SU-DHL-6 (cell line): ENCODE measurements around the gene CYP11A1.

ENCODE experiments used
- H2AFZ ChIP-seq: fragments of 200-600 bp; sonication (generic); 2 replicates; pipeline ENCODE4 v1.6.1; 2014; ENCODE audit warnings: low read depth, mild to moderate bottlenecking, moderate library complexity, mixed read lengths, antibody characterized with exemption, low read length; ENCODE audit not compliant: severe bottlenecking
- H3F3A ChIP-seq: fragments of 200-600 bp; shearing (Covaris generic); 2 replicates; pipeline ENCODE4 v1.6.0; 2016; ENCODE audit warnings: antibody characterized with exemption, mild to moderate bottlenecking; ENCODE audit not compliant: insufficient read depth
- H3K27ac ChIP-seq: fragments of 200-600 bp; sonication (generic); 2 replicates; pipeline ENCODE4 v1.5.1; 2016; ENCODE audit warnings: low read depth, mild to moderate bottlenecking, low read length, moderate library complexity, mixed read lengths
- H3K27me3 ChIP-seq: fragments of 200-600 bp; sonication (generic), shearing (Covaris generic); 2 replicates; pipeline ENCODE4 v1.6.0; 2014; ENCODE audit warnings: mild to moderate bottlenecking, low read length
- H3K36me3 ChIP-seq: fragments of 200-600 bp; sonication (generic); 2 replicates; pipeline ENCODE4 v1.6.1; 2014; ENCODE audit warnings: mild to moderate bottlenecking, low read length, mixed read lengths
- H3K4me2 ChIP-seq: fragments of 300-600, 200-600 bp; shearing (Covaris generic), sonication (generic); 2 replicates; pipeline ENCODE4 v1.6.0; 2014; ENCODE audit warnings: low read length, low read depth, mild to moderate bottlenecking; ENCODE audit not compliant: poor library complexity, severe bottlenecking
- H3K4me3 ChIP-seq: fragments of 200-600 bp; sonication (generic); 2 replicates; pipeline ENCODE4 v1.5.1; 2014; ENCODE audit warnings: antibody characterized with exemption, low read length, mild to moderate bottlenecking, mixed read lengths; ENCODE audit not compliant: insufficient read depth, poor library complexity, severe bottlenecking
- H3K79me2 ChIP-seq: fragments of 200-600 bp; sonication (generic); 2 replicates; pipeline ENCODE4 v1.6.1; 2014; ENCODE audit warnings: mild to moderate bottlenecking, low read length, moderate library complexity; ENCODE audit not compliant: insufficient read depth
- H3K9ac ChIP-seq: fragments of 200-600 bp; sonication (generic); 2 replicates; pipeline ENCODE4 v1.7.0; 2014; ENCODE audit warnings: mild to moderate bottlenecking, low read length
- H3K9me2 ChIP-seq: fragments of 200-600 bp; sonication (generic); replicated peaks from 2 replicates; pipeline ENCODE4 v1.6.1; 2014; ENCODE audit warnings: low read length; ENCODE audit not compliant: insufficient read depth
- H3K9me3 ChIP-seq: fragments of 200-600 bp; sonication (generic); 2 replicates; pipeline ENCODE4 v1.6.1; 2014; ENCODE audit warnings: low read length, mixed read lengths; ENCODE audit not compliant: insufficient read depth
- H4K20me1 ChIP-seq: fragments of 200-600 bp; sonication (generic); 2 replicates; pipeline ENCODE4 v1.6.1; 2014; ENCODE audit warnings: low read depth, mild to moderate bottlenecking, antibody characterized with exemption, low read length, moderate library complexity, mixed read lengths
- EZH2phosphoT487 ChIP-seq: fragments of 200-600 bp; sonication (generic), shearing (Covaris generic); conservative IDR thresholded peaks from 2 replicates; pipeline ENCODE4 v1.6.1; 2018; ENCODE audit warnings: mild to moderate bottlenecking, antibody characterized with exemption, low read length, moderate library complexity, mixed read lengths
- TF ChIP-seq, protein P1 (sequence below): fragments of 200-600 bp; sonication (generic); IDR thresholded peaks from one replicate; pipeline ENCODE4 v1.5.1; 2017; ENCODE audit warnings: antibody characterized with exemption, mild to moderate bottlenecking, low read length, moderate library complexity; ENCODE audit not compliant: insufficient read depth, poor library complexity, severe bottlenecking

The CYP11A1 gene

DNA sequence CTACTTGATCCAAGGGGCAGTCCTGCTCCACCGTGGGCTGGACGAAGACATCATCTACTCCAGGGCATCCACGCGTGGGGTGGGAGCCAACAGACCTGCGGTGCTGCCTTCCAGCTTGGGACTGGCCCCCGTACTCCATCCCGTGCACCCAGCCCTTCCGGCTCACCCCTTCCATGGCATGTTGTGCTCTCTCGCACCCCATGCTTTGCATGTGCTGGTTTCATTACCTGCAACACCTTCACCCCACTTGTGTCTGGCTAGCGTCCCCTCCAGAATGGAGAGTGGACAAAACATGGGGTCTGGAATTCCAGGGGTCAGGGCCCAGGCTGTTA lies 36.1 kb upstream of the CYP11A1 start:
- TF ChIP-seq, protein P1, sequence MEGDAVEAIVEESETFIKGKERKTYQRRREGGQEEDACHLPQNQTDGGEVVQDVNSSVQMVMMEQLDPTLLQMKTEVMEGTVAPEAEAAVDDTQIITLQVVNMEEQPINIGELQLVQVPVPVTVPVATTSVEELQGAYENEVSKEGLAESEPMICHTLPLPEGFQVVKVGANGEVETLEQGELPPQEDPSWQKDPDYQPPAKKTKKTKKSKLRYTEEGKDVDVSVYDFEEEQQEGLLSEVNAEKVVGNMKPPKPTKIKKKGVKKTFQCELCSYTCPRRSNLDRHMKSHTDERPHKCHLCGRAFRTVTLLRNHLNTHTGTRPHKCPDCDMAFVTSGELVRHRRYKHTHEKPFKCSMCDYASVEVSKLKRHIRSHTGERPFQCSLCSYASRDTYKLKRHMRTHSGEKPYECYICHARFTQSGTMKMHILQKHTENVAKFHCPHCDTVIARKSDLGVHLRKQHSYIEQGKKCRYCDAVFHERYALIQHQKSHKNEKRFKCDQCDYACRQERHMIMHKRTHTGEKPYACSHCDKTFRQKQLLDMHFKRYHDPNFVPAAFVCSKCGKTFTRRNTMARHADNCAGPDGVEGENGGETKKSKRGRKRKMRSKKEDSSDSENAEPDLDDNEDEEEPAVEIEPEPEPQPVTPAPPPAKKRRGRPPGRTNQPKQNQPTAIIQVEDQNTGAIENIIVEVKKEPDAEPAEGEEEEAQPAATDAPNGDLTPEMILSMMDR: no peak
- TF ChIP-seq EZH2phosphoT487: no peak
- H3F3A ChIP-seq: no peaks in the 10 kb centered on the region; the same call in 1 of the 2 replicates
- H4K20me1 ChIP-seq: no peaks in the 10 kb centered on the region
- H3K27ac ChIP-seq: no peak overlapping the region
- no peak overlapping the region for H3K9ac ChIP-seq
- no peaks in the 10 kb centered on the region for H3K79me2 ChIP-seq
- peak overlapping the region; percentile 14 for H3K4me2 ChIP-seq
- no peaks in the 10 kb centered on the region for H3K9me3 ChIP-seq
- no peak overlapping the region for H2AFZ ChIP-seq
- H3K9me2 ChIP-seq: no peaks in the 10 kb centered on the region
- H3K27me3 ChIP-seq: no peaks in the 10 kb centered on the region
- no peaks in the 10 kb centered on the region for H3K36me3 ChIP-seq
- no peak overlapping the region for H3K4me3 ChIP-seq

DNA sequence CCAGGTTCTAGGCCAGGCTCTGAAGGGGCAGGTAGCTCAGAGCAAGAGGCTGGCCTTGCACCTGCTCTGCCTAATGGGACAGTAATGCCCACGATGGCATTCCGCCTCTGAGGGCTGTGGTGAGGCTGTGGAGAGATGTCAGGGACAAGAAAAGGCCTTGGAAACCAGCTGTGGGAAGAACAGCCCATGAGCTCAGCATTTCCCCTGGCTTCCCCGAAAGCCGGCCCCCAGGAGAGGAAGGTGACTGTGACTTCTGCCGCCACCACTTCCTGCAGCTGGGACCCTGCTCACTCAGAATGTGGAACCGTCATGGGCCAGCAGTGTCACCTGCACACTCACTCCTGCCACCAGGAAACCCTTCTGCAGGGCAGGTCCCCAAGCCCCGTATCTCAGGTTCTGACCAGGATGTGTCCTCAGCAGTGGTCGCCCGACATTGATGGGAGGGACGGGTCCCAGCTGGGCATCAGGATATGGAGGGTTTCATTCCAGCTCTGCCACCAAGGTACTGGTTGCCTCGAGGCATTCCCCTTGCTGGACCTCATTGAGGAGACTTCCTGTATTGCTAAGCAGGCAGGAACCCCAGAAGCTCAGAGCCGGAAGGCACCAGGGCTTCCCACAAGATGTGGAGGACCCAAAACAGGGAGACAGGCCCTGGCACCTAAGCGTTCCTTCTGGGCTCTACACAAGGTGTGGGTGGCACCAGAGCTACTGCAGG lies 35.6 kb upstream of the CYP11A1 start:
- H4K20me1 ChIP-seq: no peaks in the 10 kb centered on the region
- H3K79me2 ChIP-seq: no peaks in the 10 kb centered on the region
- no peak for TF ChIP-seq EZH2phosphoT487
- no peak overlapping the region for H3K27ac ChIP-seq
- H3K9ac ChIP-seq: no peak overlapping the region
- H3K4me3 ChIP-seq: no peak overlapping the region
- H3K9me2 ChIP-seq: no peaks in the 10 kb centered on the region
- no peaks in the 10 kb centered on the region; the same call in 1 of the 2 replicates for H3F3A ChIP-seq
- no peaks in the 10 kb centered on the region for H3K9me3 ChIP-seq
- peak overlapping the region; percentile 14 for H3K4me2 ChIP-seq
- no peak overlapping the region for H2AFZ ChIP-seq
- no peaks in the 10 kb centered on the region for H3K36me3 ChIP-seq
- H3K27me3 ChIP-seq: no peaks in the 10 kb centered on the region

DNA sequence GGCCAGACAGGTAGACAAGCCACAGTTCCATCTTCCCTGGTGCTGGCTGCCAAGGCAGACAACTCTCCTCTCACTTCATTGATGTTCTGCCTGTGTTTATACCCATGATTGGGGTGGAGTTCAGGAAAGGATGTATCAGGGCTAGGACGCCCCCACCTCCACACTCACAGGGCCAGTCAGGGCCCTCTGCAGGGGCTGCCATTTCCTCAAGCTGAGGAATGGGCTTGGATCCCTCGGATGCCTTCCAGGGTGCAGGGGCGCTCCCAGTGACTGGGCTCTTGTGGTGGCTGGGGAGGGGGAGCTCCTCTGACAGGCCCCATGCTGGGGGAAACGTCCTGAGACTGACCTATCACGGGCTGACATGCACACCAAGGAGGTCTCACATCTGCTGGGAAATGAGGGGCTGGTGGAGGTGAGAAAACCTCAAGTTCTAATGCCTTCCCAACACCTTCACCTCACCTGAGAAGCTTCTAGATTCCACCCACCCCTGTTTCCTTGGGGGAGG lies 34.9 kb upstream of the CYP11A1 start:
- Histone ChIP-seq H3K4me2 (no peak overlapping the region), H3K27me3 (no peaks in the 10 kb centered on the region), H3K36me3 (no peaks in the 10 kb centered on the region), H3K79me2 (no peaks in the 10 kb centered on the region), H3K27ac (no peak overlapping the region), H3K9ac (no peak overlapping the region), H3K9me3 (no peaks in the 10 kb centered on the region), H3F3A (no peaks in the 10 kb centered on the region; the same call in 1 of the 2 replicates), H4K20me1 (no peaks in the 10 kb centered on the region), H3K4me3 (no peak overlapping the region), H2AFZ (no peak overlapping the region), H3K9me2 (no peaks in the 10 kb centered on the region)
- TF ChIP-seq EZH2phosphoT487: no peak
- TF ChIP-seq, protein P1: no peak

DNA sequence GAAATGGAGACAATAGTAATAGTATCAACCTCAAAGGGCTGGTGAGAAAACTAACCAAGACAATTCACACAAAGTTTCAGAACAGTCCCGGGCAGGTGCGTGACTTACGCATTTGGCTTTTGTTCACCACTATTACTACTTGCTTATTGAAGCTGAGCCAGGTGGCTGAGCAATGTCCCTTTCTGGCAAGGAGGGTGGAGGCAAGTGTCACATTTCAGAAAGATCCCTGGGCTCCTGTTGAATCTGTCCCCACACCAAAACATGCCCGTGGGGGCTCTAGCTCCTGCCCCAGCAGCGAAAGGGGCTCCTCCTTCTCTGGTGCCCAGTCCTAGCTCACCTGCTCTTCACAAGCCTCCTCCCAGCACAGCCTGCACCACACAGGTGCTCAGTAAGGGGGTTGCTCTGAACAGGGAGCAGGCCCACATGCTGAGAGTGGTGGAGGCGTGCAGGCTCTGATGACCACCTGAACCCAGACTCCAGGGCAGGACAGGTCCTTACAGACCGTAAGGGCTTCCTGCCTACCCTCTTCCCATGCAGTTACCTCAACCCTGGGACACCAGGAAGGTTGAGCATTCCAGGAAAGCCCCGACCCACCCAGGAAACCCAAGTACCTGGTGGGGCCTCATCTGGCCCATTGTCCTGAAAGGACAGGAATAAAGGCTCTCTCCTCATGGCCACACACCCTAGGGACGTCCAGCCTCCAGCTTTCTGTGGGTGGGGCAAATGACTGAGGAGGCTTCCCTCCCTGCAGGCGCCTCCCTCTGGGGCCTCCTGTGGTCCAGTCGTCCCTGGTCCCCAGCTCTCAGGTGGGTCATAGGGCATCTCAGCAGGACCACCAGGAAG lies 33.7 kb upstream of the CYP11A1 start:
- Histone ChIP-seq H3K4me3 (no peak overlapping the region), H3K79me2 (no peaks in the 10 kb centered on the region), H3K36me3 (no peaks in the 10 kb centered on the region), H3K27me3 (no peaks in the 10 kb centered on the region), H3K9ac (no peak overlapping the region), H3K9me3 (no peaks in the 10 kb centered on the region), H3K9me2 (no peaks in the 10 kb centered on the region), H3K4me2 (no peak overlapping the region), H3K27ac (no peak overlapping the region), H3F3A (no peaks in the 10 kb centered on the region; the same call in 1 of the 2 replicates), H2AFZ (no peak overlapping the region), H4K20me1 (no peaks in the 10 kb centered on the region)
- TF ChIP-seq, protein P1: no peak
- no peak for TF ChIP-seq EZH2phosphoT487
